Stimulated activated naive CD4-positive, alpha-beta T cell treated with Interleukin-2 at 50 U/mL for 16 hours (primary cell): ENCODE measurements around the gene DSN1.
"Not testable (repeated sequence)": the region's sequence is repeated elsewhere in the genome, so short reads cannot be mapped to it uniquely, and the experiment has no call there.

Experiments
- DNase-seq: peaks from one replicate; lab custom pipeline; 2025; lab: John Stamatoyannopoulos, UW

The DSN1 gene

GRCh38 chr20:36773597-36774390 is at the start of gene DSN1:
DSN1 (minus strand) TSS chr20:36773763; CDS start chr20:36771458, 2,305 bp downstream.
- peak; percentile 95 for DNase-seq

GRCh38 chr20:36823121-36823520 is 49.6 kb upstream of the DSN1 start:
- no peak for DNase-seq

GRCh38 chr20:36821964-36822437 is 48.4 kb upstream of the DSN1 start:
- no peak for DNase-seq

GRCh38 chr20:36820928-36821327 is 47.4 kb upstream of the DSN1 start:
- no peak for DNase-seq

GRCh38 chr20:36820073-36820472 is 46.5 kb upstream of the DSN1 start:
- no peak for DNase-seq

- DNase-seq: no peak
Measured at GRCh38 chr20:36819659-36820058, 46.1 kb upstream of the DSN1 start.

- DNase-seq: no peak
Measured at GRCh38 chr20:36818861-36819260, 45.3 kb upstream of the DSN1 start.

GRCh38 chr20:36818185-36818584 is 44.6 kb upstream of the DSN1 start:
- DNase-seq: no peak

GRCh38 chr20:36817496-36817895 is 43.9 kb upstream of the DSN1 start:
- no peak for DNase-seq

- no peak for DNase-seq
Measured at GRCh38 chr20:36815454-36816091, 42.0 kb upstream of the DSN1 start.

GRCh38 chr20:36812594-36813463 is 39.3 kb upstream of the DSN1 start:
- DNase-seq: no peak

GRCh38 chr20:36808317-36809257 is 35.0 kb upstream of the DSN1 start:
- peak; percentile 63 for DNase-seq

- no peak for DNase-seq
Measured at GRCh38 chr20:36806049-36806448, 32.5 kb upstream of the DSN1 start.

- no peak for DNase-seq
Measured at GRCh38 chr20:36805396-36805795, 31.8 kb upstream of the DSN1 start.

GRCh38 chr20:36804425-36804824 is 30.9 kb upstream of the DSN1 start:
- no peak for DNase-seq

- DNase-seq: no peak
Measured at GRCh38 chr20:36802326-36803222, 29.0 kb upstream of the DSN1 start.

GRCh38 chr20:36800410-36800809 is 26.8 kb upstream of the DSN1 start:
- DNase-seq: no peak

- DNase-seq: not testable (repeated sequence)
Measured at GRCh38 chr20:36799313-36799712, 25.8 kb upstream of the DSN1 start.

- no peak for DNase-seq
Measured at GRCh38 chr20:36796875-36797274, 23.3 kb upstream of the DSN1 start.

- no peak for DNase-seq
Measured at GRCh38 chr20:36796117-36796516, 22.6 kb upstream of the DSN1 start.
